SJCRH30 (cell line): ENCODE measurements around the gene EDAR. TPM values are rescaled to one million over a fixed set of nuclear protein-coding genes. Genes with fewer than 3 reads are reported as not detected.
A peak's percentile ranks its signal among the peaks of the same experiment; 100 is the strongest.

ENCODE experiments used
- DNase-seq, 2 experiments: peaks; one replicate each; pipeline ENCODE4 v3.0.0-alpha.2; 2015 to 2020
- H3K27ac ChIP-seq: fragments of 250-450 bp; sonication (Bioruptor Pico); 2 replicates; pipeline ENCODE4 v1.5.1; 2020; ENCODE audit warnings: mild to moderate bottlenecking, moderate library complexity
- H3K27me3 ChIP-seq: fragments of 250-450 bp; sonication (Bioruptor Pico); 2 replicates; pipeline ENCODE4 v1.5.1; 2020; ENCODE audit warnings: mild to moderate bottlenecking, moderate library complexity
- H3K36me3 ChIP-seq: fragments of 250-450 bp; sonication (Bioruptor Pico); 2 replicates; pipeline ENCODE4 v1.5.1; 2020; ENCODE audit warnings: mild to moderate bottlenecking, moderate library complexity
- H3K4me1 ChIP-seq: fragments of 250-450 bp; sonication (Bioruptor Pico); 2 replicates; pipeline ENCODE4 v1.5.1; 2020; ENCODE audit warnings: mild to moderate bottlenecking, moderate library complexity
- H3K4me3 ChIP-seq: fragments of 250-450 bp; sonication (Bioruptor Pico); 2 replicates; pipeline ENCODE4 v1.5.1; 2020; ENCODE audit warnings: mild to moderate bottlenecking, moderate library complexity
- H3K9me3 ChIP-seq: fragments of 250-450 bp; sonication (Bioruptor Pico); replicated peaks from 2 replicates; pipeline ENCODE4 v1.5.1; 2020; ENCODE audit warnings: mild to moderate bottlenecking, moderate library complexity
- total RNA-seq: library from RNA; depleted of rRNA; stranded (reverse); fragments of >200 nt; shearing (Covaris generic); gene quantifications from 2 replicates; pipeline ENCODE4 v1.2.3, GENCODE V29; 2014

Gene EDAR
- total RNA-seq, 1 experiment from 2014 or later = not detected

DNA sequence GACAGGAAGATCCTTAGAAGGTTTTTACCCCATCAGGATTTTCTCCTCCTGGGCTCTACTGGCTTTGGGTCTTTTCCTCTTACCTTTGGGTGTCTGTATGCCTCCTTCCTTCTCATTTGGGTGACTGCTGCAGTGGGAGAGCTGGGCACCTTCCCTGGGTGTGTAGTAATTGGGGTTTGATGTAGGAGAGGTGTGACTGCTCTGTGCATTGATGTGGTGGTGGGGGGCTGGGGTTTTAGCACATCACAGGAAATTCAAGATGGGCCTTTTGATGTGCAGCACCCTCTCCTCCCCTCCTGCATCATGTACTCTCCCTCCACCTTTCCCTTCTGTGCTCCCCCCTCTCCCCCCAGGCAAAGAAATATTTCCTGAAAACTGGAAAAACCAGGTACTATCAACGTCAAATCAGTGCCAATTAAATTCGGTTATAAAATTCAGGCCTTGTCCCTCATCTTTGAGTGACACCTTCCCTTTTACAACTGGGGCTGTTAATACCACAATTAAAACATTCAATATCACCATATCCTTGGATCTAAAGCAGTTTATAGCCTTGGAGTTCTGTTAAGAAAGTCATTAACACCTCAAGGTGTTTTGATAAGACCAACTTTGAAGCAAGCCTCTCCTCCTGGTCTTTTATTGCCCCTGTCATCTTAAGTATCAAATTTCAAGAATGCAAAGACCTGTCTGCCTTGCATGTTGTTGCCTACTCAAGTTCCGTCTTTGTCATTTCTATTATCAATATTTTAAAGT lies 23.3 kb downstream of the EDAR start:
- DNase-seq = no peak
- no peaks in the 10 kb centered on the region for H3K27me3 ChIP-seq
- H3K27ac ChIP-seq = no peak overlapping the region
- no peak overlapping the region for H3K4me3 ChIP-seq
- no peaks in the 10 kb centered on the region; the same call in 1 of the 2 replicates for H3K4me1 ChIP-seq
- H3K36me3 ChIP-seq = no peaks in the 10 kb centered on the region
- no peaks in the 10 kb centered on the region for H3K9me3 ChIP-seq

DNA sequence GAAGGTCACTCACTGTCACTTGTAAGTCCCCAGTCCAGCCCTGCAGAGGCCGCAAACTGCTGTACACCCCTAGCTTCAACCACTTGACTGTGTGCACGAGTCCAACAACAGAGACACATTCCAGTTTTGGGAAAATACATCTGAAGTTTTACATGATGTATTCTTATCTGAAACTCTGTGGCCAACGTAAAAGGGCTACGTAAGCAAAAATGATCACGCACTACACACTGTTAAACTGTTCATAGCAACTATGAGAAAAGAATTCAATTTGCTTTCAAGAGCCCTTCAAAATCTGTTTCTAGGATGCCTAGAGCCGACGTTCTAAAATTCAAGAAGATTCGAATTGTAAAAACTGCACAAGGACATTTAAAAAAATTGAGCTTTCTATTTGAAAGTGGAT lies 26.0 kb downstream of the EDAR start:
- Histone ChIP-seq H3K4me3 (no peak overlapping the region), H3K9me3 (no peaks in the 10 kb centered on the region), H3K27me3 (no peaks in the 10 kb centered on the region), H3K4me1 (peaks cover 4% of the 10 kb centered on the region; the same call in 1 of the 2 replicates), H3K27ac (no peak overlapping the region), H3K36me3 (no peaks in the 10 kb centered on the region)
- DNase-seq = no peak

- Histone ChIP-seq H3K27ac (no peak overlapping the region), H3K4me3 (no peak overlapping the region), H3K9me3 (no peaks in the 10 kb centered on the region), H3K4me1 (peaks cover 16% of the 10 kb centered on the region), H3K27me3 (no peaks in the 10 kb centered on the region), H3K36me3 (no peaks in the 10 kb centered on the region)
- DNase-seq = no peak
Measured at GRCh38 chr2:108961796-108962195, 27.2 kb downstream of the EDAR start.

DNA sequence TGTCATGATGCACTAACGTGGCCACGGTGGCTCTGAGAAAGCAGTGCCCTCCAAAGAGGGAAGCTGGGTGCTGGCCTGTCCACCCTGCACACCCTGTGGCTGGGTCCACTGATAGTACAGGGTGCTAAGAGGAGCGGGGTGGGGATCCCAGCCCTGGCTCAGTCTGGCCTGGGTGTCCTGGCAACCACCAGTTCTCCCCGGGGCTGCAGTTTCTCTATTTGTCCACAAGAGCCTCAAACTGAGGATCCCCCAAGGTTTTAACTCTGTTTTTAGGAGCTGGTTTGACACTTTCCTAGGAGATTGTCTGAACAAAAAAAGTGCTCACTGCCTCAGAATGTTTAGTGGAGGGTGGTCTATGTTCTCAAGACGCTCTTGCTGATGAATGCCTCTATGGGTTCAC lies 29.0 kb downstream of the EDAR start:
- Histone ChIP-seq H3K36me3 (no peaks in the 10 kb centered on the region), H3K9me3 (no peaks in the 10 kb centered on the region), H3K27ac (no peak overlapping the region), H3K27me3 (no peaks in the 10 kb centered on the region), H3K4me3 (no peak overlapping the region), H3K4me1 (peaks cover 17% of the 10 kb centered on the region)
- no peak for DNase-seq

DNA sequence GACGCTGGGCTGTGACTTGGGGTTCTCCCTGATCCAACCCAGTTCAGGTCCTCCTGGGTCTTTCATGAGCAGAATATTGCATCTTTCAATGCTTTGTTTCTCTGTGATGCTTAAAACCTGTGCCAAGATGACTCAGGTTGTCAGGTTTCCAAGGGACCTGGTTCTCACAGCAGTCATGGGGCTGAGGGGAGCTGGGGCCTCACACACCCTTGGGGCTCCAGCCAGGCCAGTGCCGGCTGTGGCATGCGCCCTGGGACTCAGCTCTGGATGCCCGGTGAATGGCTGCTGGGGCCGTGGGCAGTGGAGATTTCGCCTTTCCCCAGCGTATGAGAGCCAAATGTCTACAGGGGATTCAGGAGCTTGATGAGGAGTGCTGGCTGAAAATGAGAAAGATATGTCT lies 29.6 kb downstream of the EDAR start:
- Histone ChIP-seq H3K27me3 (no peaks in the 10 kb centered on the region), H3K36me3 (no peaks in the 10 kb centered on the region)

GRCh38 chr2:108958632-108959341 lies 30.2 kb downstream of the EDAR start:
- Histone ChIP-seq H3K36me3 (no peaks in the 10 kb centered on the region), H3K4me3 (no peak overlapping the region)
- DNase-seq = peak in 1 of 2 experiments; percentile 15

More for the DNA sequence above, 29.6 kb downstream of the EDAR start:
- Histone ChIP-seq H3K4me1 (peaks cover 17% of the 10 kb centered on the region), H3K27ac (no peak overlapping the region), H3K4me3 (no peak overlapping the region), H3K9me3 (no peaks in the 10 kb centered on the region)
- no peak for DNase-seq

DNA sequence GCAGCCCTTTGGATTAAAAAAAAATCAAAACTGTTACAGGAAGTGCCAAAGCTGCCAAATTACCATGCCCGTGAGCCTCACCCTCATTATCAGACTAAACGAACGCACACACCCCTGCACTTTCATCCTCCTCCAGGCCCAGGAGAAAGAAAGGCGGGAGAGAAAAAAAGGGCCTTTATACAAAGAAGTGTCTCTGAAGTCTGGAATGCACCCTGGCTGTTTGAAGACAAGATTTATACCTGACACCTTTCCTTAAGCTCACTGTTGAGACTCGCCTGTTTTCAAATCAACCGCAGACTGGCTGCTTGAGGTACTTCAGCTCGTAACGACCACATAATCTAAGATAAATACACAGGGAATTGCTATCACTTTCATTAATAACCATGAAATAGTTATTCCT lies 31.0 kb downstream of the EDAR start:
- H3K4me3 ChIP-seq = no peak overlapping the region
- no peaks in the 10 kb centered on the region for H3K36me3 ChIP-seq
- H3K27ac ChIP-seq = no peak overlapping the region
- no peaks in the 10 kb centered on the region for H3K27me3 ChIP-seq
- no peaks in the 10 kb centered on the region for H3K9me3 ChIP-seq
- H3K4me1 ChIP-seq = peaks cover 17% of the 10 kb centered on the region
- peak in 1 of 2 experiments; percentile 47 for DNase-seq

More at GRCh38 chr2:108958632-108959341, 30.2 kb downstream of the EDAR start:
- Histone ChIP-seq H3K9me3 (no peaks in the 10 kb centered on the region), H3K27ac (no peak overlapping the region), H3K4me1 (peaks cover 17% of the 10 kb centered on the region), H3K27me3 (no peaks in the 10 kb centered on the region)

DNA sequence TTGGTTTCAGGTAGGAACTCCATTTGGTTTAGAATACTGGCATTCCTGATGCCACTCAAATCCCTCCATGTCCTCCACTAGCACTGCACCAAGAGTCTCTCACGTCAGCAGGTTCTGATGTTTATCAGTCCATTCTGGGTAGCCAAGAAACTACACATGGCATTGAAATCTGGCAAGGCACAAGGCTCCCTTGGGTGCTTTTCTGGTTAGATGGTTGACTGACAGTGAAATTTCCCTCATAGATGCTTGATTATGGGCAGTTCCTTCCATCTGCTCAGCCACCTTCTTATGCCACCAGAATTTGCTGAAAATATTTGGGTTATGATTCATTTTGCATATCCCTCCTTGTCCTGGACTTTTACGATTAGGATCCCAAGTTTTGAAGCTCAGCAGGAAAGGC lies 32.6 kb downstream of the EDAR start:
- Histone ChIP-seq H3K4me3 (no peak overlapping the region), H3K27ac (no peak overlapping the region), H3K4me1 (peaks cover 17% of the 10 kb centered on the region), H3K27me3 (no peaks in the 10 kb centered on the region), H3K9me3 (peaks cover 5% of the 10 kb centered on the region; the same call in 1 of the 2 replicates), H3K36me3 (no peaks in the 10 kb centered on the region)
- no peak for DNase-seq

- Histone ChIP-seq H3K36me3 (no peaks in the 10 kb centered on the region), H3K27ac (no peak overlapping the region), H3K9me3 (peaks cover 17% of the 10 kb centered on the region), H3K27me3 (no peaks in the 10 kb centered on the region), H3K4me1 (no peaks in the 10 kb centered on the region), H3K4me3 (no peak overlapping the region)
- no peak for DNase-seq
Measured at GRCh38 chr2:108950369-108951135, 38.5 kb downstream of the EDAR start.

GRCh38 chr2:108949316-108950239 lies 39.4 kb downstream of the EDAR start:
- H3K27ac ChIP-seq = no peak overlapping the region
- DNase-seq = no peak
- H3K4me1 ChIP-seq = no peaks in the 10 kb centered on the region
- no peaks in the 10 kb centered on the region for H3K27me3 ChIP-seq
- no peak overlapping the region for H3K4me3 ChIP-seq
- H3K9me3 ChIP-seq = peaks cover 18% of the 10 kb centered on the region
- H3K36me3 ChIP-seq = no peaks in the 10 kb centered on the region

DNA sequence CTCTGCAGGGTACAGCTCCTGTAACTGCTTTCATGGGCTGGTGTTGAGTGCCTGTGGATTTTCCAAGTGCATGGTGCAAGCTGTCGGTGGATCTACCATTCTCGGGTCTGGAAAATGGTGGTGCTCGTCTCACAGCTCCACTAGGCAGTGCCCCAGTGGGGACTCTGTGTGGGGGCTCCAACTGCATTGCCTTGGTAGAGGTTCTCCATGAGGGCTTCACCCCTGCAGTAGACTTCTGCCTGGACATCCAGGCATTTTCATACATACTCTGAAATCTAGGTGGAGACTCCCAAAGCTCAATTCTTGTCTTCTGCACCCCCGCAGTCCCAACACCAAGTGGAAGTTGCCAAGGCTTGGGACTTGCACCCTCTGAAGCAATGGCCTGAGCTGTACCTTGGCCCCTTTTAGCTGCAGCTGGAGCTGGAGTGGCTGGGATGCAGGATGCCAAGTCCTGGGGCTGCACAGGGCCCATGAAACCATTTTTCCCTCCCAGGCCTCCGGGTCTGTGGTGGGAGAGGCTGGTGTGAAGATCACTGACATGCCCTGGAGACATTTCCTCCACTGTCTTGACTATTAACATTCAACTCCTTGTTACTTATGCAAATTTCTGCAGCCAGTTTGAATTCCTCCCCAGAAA lies 41.6 kb downstream of the EDAR start:
- Histone ChIP-seq H3K9me3 (peaks cover 15% of the 10 kb centered on the region), H3K27me3 (no peaks in the 10 kb centered on the region), H3K4me1 (no peaks in the 10 kb centered on the region), H3K36me3 (no peaks in the 10 kb centered on the region), H3K4me3 (no peak overlapping the region), H3K27ac (no peak overlapping the region)
- no peak for DNase-seq

DNA sequence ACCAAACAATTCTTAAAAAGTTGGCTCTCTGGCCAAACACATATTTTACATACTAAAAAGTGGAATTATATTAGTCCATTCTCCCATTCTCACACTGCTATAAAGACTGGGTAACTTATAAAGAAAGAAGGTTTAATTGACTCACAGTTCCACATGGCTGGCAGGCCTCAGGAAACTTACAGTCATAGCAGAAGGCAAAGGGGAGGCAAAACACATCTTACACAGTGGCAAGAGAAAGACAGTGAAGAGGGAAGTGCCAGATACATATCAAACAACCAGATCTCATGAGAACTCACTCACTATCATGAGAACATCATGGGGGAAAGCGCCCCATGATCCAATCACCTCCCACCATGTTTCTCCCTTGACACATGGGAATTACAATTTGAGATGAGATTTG lies 42.6 kb downstream of the EDAR start:
- Histone ChIP-seq H3K27me3 (no peaks in the 10 kb centered on the region), H3K4me1 (no peaks in the 10 kb centered on the region), H3K36me3 (no peaks in the 10 kb centered on the region), H3K4me3 (no peak overlapping the region), H3K9me3 (peaks cover 13% of the 10 kb centered on the region), H3K27ac (no peak overlapping the region)
- DNase-seq = no peak

DNA sequence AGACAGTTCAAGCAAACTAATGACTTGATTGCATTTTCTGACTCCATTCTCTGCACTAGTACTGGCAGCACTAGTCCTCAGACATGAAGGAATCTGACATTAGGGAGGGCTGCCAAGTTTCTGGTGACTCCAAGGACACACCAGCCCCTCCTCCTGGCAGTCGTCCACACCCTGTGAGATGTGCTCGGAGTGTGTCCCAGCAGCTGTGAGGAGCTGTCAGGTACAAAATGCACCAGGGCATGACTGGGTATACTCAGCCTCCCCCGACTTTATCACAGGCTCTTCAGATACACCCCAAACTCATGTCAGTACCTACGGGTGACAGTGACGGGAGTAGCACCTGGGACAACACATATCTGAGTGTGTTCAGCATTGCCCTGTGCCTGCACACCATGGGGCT lies 43.1 kb downstream of the EDAR start:
- Histone ChIP-seq H3K36me3 (no peaks in the 10 kb centered on the region), H3K27me3 (no peaks in the 10 kb centered on the region), H3K4me1 (no peaks in the 10 kb centered on the region), H3K4me3 (no peak overlapping the region), H3K27ac (no peak overlapping the region), H3K9me3 (peaks cover 13% of the 10 kb centered on the region)
- no peak for DNase-seq
